Femur (tissue), 1 donor: ENCODE results near the gene MUCL3.
A peak's percentile ranks its signal among the peaks of the same experiment; 100 is the strongest.
"Not testable (repeated sequence)": the region's sequence is repeated elsewhere in the genome, so short reads cannot be mapped to it uniquely, and the experiment has no call there.

Experiments used
- DNase-seq: peaks from one replicate; pipeline ENCODE4 v3.0.0-alpha.2; 2017

MUCL3 gene

DNA sequence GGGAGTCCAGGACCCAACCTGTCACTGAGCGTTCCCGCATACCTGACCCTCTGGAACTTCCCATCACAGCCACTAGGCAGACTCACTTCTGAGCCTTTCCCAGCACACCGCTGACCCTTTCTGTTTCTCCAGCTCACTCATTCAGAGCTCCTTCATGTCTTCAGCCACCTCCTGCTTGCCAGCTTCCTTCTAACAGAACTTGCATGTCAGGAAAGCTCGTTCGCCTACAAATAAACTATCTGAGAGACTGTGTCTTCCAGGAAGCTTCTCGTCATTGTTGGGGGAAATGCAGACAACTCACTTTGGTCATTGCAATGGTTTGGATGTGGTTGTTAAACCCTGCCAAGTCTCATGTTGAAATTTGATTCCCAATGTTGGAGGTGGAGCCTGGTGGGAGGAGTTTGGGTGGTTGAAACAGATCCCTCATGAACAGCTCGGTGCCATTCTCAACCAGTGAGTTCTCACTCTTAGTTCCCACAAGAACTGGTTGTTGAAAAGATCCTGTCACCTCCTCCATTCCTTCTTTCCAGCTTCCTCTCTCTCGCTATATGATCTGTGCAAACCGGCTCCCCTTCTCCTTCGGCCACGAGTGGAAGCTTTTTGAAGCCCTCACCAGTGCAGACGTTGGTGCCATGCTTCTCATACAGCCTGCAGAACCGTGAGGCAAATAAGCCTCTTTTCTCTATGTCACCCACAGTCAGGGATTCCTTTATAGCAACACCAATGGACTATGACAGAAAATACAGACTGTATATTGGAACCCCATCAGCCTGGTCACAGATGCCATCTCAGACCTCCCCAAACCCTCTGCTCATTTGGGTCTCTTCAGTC lies 41.4 kb downstream of the MUCL3 start:
- peak; percentile 63 for DNase-seq

DNA sequence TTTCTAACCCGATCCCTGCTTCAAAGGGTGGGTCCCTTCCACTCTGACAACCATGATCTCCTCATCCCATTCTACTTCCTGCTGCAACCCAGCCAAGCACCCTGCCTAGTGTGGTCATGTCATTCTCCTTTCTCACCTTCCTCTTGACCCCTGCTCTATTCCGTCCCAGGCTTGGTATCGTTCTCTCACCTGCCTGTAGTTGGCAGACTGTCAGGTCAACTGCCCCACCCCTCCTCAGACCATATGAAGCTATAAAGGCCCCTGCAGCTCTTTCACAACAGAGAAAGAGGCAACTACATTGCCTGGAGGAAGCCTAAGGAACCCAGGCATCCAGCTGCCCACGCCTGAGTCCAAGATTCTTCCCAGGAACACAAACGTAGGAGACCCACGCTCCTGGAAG lies 42.7 kb downstream of the MUCL3 start, which contains the start of gene MUC21:
TSS of gene MUC21 (plus strand) at position 280 of the 400 bp plus-strand sequence. CDS start 241 bp downstream, outside the sequence.
- no peak for DNase-seq

DNA sequence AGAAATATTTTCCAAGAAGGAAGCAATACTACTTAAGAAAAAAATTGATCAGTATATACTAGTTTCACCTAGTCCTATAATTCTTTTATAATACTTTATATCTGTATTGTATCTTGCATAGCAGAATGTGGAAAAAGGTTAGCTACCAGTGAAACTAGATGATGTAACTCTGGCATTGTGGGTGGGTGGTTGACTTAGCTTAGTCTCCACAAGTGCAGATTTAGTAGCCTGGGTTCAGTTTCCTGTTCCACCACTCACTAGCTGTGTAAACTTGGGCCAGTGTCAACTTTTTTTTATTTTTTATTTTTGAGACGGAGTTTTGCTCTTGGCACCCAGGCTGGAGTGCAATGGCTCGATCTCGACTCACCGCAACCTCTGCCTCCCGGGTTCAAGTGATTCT lies 44.7 kb downstream of the MUCL3 start:
- no peak for DNase-seq

DNA sequence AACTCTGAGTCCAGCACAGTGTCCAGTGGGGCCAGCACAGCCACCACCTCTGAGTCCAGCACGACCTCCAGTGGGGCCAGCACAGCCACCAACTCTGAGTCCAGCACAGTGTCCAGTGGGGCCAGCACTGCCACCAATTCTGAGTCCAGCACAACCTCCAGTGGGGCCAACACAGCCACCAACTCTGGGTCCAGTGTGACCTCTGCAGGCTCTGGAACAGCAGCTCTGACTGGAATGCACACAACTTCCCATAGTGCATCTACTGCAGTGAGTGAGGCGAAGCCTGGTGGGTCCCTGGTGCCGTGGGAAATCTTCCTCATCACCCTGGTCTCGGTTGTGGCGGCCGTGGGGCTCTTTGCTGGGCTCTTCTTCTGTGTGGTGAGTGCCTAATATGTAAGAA lies 46.5 kb downstream of the MUCL3 start:
- DNase-seq = no peak

DNA sequence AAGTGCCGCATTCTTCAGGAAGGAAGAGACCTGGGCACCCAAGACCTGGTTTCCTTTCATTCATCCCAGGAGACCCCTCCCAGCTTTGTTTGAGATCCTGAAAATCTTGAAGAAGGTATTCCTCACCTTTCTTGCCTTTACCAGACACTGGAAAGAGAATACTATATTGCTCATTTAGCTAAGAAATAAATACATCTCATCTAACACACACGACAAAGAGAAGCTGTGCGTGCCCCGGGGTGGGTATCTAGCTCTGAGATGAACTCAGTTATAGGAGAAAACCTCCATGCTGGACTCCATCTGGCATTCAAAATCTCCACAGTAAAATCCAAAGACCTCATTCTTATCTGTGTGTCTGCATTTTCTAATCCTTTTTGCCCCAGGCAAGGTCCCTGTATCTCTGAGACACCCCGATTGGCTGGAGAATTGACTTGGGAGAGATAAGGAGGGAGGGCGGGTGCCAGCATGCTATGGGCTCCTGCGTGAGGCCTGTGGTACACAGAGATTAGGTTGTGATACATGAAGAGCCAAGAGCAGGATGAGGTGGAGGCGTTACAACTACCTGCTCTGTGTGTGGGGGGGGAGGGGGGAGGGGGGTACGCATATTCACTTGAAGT lies 47.5 kb downstream of the MUCL3 start:
- DNase-seq = no peak

DNA sequence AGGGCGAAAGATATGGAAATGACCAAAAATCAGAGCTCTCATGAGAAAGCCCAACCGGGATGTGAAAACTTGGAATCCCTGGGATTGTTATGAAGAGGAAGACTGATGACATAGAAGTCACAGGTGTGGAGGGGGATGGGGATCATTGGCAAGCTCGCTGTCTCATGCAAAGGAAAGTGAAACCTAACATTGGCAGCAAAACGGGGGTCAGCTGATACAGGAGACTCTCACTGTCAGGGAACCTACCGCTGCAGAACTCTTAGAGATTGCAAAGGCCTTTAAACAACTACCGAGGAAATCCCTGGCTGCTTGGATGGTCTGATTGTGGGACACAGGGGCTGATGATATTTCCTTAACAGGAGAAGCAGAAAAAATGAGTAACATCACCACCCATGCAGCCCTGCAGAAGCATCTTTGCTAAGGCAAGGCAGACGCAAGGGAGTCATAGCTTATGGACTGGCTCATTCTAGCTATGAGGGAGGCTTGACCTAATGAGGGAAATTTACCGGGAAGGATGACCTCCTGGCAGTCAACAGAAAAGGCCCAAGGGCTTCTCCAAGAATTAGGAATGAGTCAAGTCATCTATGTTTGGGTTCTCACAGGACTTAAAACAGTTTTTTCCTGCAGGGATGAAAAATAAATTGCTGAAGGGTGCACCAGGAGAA lies 49.8 kb downstream of the MUCL3 start:
- DNase-seq = no peak

DNA sequence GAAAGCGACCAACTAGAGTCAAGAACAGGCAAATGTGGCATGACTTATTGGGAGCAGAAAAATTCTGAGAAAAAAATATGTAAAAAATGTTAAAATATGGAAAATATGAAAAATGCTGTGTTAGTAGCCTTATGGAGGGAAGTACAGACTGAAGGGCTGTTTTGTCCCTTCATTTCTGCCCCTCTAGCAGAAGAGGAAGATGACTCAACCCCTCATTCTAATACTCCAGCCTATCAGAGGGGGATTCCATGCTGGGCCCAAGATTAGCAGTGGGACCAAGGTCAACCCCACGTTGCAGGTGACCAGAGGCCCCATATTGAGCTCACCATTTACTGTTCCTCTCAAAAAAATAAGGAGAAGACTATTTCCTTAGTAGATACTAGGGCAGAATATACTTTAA lies 51.1 kb downstream of the MUCL3 start:
- DNase-seq = no peak

DNA sequence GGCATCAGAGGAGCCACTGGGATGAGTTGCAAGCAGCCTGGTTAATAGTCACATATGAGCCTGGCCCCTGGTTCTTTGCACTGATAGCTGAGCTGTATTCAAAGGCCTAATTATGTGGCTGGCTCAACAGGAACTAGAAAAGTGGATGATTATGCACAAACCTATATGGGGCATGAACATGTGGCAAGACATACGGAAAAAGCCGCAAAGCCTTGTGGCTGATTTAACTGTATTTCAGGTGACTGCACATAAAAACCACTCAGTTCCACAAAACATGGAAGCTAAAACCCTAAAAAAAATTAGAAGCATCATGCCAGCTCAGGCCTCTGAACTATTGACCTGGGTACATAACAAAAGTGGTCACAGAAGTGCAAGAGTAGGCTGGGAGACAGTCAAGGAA lies 56.5 kb downstream of the MUCL3 start:
- DNase-seq = no peak

DNA sequence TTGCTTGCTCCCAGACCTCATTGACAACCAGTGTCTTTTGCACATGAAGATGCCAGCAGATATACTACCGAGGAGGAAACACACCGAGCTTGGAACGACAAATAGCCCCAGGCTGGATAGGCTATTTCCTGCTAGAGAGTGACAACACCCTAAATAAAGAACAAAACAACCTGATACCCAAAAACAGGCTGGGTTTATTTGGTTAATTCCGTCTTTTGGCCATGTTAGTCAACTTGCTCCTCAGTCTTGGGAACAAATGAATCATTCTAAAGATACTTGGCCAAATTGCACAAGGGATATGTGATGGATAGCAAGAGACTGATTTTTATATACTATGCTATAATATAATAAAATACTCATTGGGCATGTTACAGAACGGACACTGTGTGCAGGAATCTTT lies 58.0 kb downstream of the MUCL3 start:
- no peak for DNase-seq

DNA sequence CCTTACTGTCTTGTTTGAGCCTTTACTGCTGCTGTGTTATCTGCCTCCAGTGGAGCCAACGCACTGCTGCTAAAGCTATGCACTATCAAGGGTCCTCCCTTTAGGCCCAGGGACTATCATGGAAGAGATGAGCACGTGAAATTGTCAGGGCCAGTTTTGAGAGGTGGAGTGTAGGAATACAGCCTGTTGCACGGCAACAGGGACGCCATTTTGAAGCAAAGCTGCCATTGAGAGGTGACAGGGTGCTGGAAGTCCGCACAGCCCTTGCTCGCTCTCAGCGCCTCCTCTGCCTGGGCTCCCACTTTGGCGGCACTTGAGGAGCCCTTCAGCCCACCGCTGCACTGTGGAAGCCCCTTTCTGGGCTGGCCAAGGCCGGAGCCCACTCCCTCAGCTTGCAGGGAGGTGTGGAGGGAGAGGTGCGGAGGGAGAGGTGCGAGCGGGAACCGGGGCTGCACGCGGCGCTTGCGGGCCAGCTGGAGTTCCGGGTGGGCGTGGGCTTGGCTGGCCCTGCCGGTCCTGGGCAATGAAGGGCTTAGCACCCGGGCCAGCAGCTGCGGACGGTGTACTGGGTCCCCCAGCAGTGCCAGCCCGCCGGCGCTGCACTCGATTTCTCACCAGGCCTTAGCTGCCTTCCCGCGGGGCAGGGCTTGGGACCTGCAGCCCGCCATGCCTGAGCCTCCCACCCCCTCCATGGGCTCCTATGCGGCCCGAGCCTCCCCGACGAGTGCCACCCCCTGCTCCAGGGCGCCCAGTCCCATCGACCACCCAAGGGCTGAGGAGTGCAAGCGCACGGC lies 59.5 kb downstream of the MUCL3 start:
- not testable (repeated sequence) for DNase-seq

DNA sequence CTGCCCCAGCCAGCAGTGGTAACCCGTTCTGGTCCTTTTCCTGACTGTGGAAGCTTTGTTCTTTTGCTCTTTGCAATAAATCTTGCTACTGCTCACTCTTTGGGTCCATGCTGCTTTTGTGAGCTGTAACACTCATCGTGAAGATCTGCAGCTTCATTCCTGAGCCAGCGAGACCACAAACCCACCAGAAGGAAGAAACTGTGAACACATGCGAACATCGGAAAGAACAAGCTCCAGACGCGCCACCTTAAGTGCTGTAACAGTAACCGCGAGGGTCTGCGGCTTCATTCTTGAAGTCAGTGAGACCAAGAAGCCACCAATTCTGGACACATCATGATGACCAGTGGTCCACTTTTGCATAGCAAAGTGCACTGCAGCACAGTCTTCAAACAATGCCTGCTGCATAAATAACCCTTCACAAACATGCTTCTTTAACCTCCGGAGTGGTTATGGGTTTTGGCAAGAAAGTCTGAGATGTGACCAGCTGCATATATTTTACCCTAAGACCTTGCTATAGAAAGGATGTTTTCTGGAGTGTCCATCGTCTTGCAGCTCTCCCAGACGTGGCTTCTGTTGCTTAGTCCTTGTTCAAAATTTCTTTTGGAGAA lies 60.6 kb downstream of the MUCL3 start:
- no peak for DNase-seq

DNA sequence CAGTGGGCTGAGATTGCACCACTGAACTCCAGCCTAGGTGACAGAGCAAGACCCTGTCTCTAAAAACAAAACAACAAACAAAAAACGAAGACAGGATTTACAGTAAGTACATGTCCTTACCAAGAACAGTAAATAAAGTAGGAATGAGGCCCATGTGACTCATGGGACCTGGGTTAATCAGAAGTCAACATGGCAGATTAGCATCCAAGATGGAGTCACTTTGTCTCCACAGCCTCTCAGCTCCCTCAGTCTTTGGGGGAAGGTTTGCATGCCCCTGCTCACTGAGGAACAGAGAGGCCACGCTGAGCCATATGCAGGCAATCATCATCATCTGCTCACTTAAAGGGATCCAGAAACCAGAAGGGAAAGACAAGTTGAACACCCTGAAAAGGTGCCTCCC lies 61.7 kb downstream of the MUCL3 start:
- DNase-seq = no peak
